GM18873 (cell line): ENCODE measurements around the gene UBXN7.
"Not testable (repeated sequence)": the region's sequence is repeated elsewhere in the genome, so short reads cannot be mapped to it uniquely, and the experiment has no call there.

ENCODE experiments used
- ATAC-seq: cut with Tn5 transposase; IDR thresholded peaks from one replicate; pipeline ENCODE4 v1.9.1; 2021; ENCODE audit warnings: mild to moderate bottlenecking, moderate library complexity, moderate number of reproducible peaks; ENCODE audit not compliant: unreplicated experiment, low FRiP score

UBXN7 gene

GRCh38 chr3:196321162-196321561, 111.1 kb downstream of the UBXN7 start:
- ATAC-seq, result no peak

GRCh38 chr3:196320137-196320536, 112.1 kb downstream of the UBXN7 start:
- ATAC-seq, result no peak

GRCh38 chr3:196317687-196318467, 114.3 kb downstream of the UBXN7 start, which contains the start of gene DYNLT2B:
Gene DYNLT2B, minus strand, starts transcription at chr3:196318240. Its CDS starts 88 bp downstream, at chr3:196318152.
- peak; percentile 60 for ATAC-seq

GRCh38 chr3:196316799-196317686, 115.2 kb downstream of the UBXN7 start:
- not testable (repeated sequence) for ATAC-seq

DNA sequence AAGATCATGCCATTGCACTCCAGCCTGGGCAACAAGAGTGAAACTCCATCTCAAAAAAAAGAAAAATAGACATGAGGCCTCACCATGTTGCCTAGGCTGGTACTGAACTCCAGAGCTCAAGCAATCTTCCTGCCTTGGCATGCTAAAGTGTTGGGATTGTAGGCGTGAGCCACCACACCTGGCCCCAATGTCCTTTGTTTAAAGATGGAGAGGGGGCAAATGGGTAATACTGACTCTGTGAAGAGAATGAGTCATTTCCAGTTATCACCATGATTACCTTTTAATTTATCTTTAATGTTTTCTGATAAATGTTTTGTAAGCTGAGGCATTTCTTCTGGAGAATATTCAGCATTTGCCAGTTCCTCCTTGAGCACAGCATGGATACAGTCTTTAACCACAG, 116.4 kb downstream of the UBXN7 start:
- no peak for ATAC-seq

GRCh38 chr3:196314597-196314996, 117.6 kb downstream of the UBXN7 start:
- ATAC-seq, result no peak

GRCh38 chr3:196314086-196314485, 118.1 kb downstream of the UBXN7 start:
- ATAC-seq, result not testable (repeated sequence)

DNA sequence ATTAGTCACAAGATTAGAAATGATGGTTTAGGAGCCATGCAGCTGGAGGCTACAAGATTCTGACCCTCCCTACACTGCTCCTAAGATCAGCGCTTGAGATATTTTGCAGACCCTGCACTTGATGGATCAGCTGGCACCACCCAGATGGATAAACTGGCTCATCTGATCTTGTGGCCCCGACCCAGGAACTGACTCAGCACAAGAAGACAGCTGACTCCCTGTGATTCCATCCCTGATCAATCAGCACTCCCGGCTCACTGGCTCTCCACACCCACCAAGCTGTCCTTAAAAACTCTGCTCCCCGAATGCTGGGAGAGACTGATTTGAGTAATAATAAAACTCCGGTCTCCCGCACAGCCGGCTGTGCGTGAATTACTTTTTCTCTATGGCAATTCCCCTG, 129.3 kb downstream of the UBXN7 start:
- ATAC-seq, result not testable (repeated sequence)

DNA sequence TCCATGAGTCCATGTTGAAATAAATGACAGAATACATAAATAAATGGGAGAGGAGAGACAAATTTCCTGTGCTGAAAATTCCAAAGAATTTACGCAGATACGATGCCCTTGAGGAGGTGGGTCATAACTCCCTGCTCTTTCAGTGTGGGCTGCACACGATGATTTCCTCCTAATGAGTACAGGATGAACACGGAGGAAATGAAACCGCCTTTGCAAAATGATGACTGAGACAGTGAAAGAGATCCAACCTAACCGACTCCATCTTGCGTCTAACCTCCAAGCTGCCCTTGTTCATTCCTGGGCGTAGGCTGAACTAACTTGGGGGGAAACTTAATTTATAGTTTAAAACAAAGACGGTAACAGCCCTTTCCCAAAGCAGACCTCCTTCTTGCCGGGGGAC, 129.7 kb downstream of the UBXN7 start:
- ATAC-seq, result not testable (repeated sequence)

DNA sequence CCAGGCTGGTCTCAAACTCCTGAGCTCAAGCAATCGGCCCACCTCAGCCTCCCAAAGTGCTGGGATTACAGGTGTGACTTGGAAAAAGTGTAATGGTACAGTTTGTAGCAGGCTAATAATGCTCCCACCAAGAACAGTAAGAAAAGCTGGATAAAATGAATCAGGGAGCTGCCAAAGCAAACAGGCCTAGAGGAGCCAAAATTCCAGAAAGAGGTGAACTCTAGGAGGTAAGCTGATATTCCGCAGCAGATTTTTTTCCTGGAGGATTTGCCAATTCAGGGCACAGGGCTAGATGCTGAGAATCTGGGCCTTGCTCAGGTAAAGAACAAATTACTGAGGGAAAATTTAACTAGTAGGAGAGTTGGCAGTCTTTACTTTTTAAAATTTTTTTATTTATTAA, 133.7 kb downstream of the UBXN7 start:
- no peak for ATAC-seq
